GM12892 (cell line): ENCODE measurements around the gene ARHGAP15.

ENCODE experiments used
- POLR2AphosphoS5 ChIP-seq: IDR thresholded peaks from 2 replicates; pipeline ENCODE4 v1.6.1; 2011; ENCODE audit warnings: low read depth, low read length, control low read depth
- TAF1 ChIP-seq: IDR thresholded peaks from 2 replicates; pipeline ENCODE4 v1.6.1; 2011; ENCODE audit warnings: low read depth, mild to moderate bottlenecking, control low read depth, low read length, borderline replicate concordance

- TF ChIP-seq POLR2AphosphoS5: no peak
- no peak for TF ChIP-seq TAF1
These were observed 350.9 kb downstream of the ARHGAP15 start for GRCh38 chr2:143480086-143480485.
